B cell (primary cell): ENCODE results near the gene MAN2A2. TPM values are rescaled to one million over a fixed set of nuclear protein-coding genes. Genes with fewer than 3 reads are reported as not detected.

ENCODE experiments used
- ATAC-seq: fragments of 200-7000 bp; cut with Tn5 transposase; one replicate; pipeline ENCODE4 v1.10.0; 2021; ENCODE audit warnings: low read depth, mild to moderate bottlenecking, moderate number of reproducible peaks, moderate library complexity
- CTCF ChIA-PET: fragments of 350-600 bp; sonication (Branson Sonifier 250); formaldehyde crosslinking; loops from one replicate; lab custom pipeline; 2021; ENCODE audit warnings: antibody characterized with exemption, inconsistent platforms; lab: Charles Lee
- POLR2A ChIA-PET: fragments of 350-600 bp; sonication (Branson Sonifier 250); formaldehyde crosslinking; loops from one replicate; lab custom pipeline; 2021; ENCODE audit warnings: antibody characterized with exemption; lab: Charles Lee
- DNase-seq: peaks from one replicate; pipeline ENCODE4 v3.0.0; 2013
- H2AFZ ChIP-seq: 2 replicates; pipeline ENCODE4 v1.6.1; 2012; ENCODE audit warnings: mild to moderate bottlenecking, low read depth, low read length; ENCODE audit not compliant: insufficient read depth, poor library complexity, severe bottlenecking
- H3K27ac ChIP-seq, 2 donors: 1 replicate in 1 of 2; 2 replicates in 1 of 2; pipeline ENCODE4 v1.5.1; 2012 to 2013; ENCODE audit warnings: low read length in 2 of 2, mild to moderate bottlenecking in 2 of 2, moderate library complexity in 1 of 2
- H3K27me3 ChIP-seq, 4 experiments: fragments of 200-600 bp in 1 of 4; sonication (generic) in 1 of 4; replicated peaks in 1 of 4; 1 replicate in 2 of 4; 2 replicates in 2 of 4; pipeline versions ENCODE4 v1.6.1 to v1.7.0; 2013 to 2016; ENCODE audit warnings: low read length in 3 of 4, mild to moderate bottlenecking in 2 of 4, mixed read lengths in 1 of 4, moderate library complexity in 1 of 4; ENCODE audit not compliant: insufficient read depth in 4 of 4, control insufficient read depth in 3 of 4; ENCODE audit errors: control extremely low read depth in 1 of 4
- H3K36me3 ChIP-seq, 2 experiments: replicated peaks in 1 of 2; 1 replicate in 1 of 2; 2 replicates in 1 of 2; pipeline versions ENCODE4 v1.6.1 to v1.7.1; 2013; ENCODE audit warnings: low read length in 1 of 2; ENCODE audit not compliant: insufficient read depth in 2 of 2, control insufficient read depth in 1 of 2; ENCODE audit errors: control extremely low read depth in 1 of 2, extremely low read depth in 1 of 2
- H3K4me1 ChIP-seq, 2 donors: fragments of 200-600 bp in 1 of 2; sonication (generic) in 1 of 2; 1 replicate in 1 of 2; 2 replicates in 1 of 2; pipeline versions ENCODE4 v1.5.1 to v1.6.1; 2013 to 2017; ENCODE audit warnings: low read length in 2 of 2; ENCODE audit not compliant: control insufficient read depth in 2 of 2, insufficient read depth in 2 of 2
- H3K4me2 ChIP-seq: replicated peaks from 2 replicates; pipeline ENCODE3; 2012; ENCODE audit warnings: mild to moderate bottlenecking, low read depth, low read length; ENCODE audit not compliant: poor library complexity, severe bottlenecking
- H3K4me3 ChIP-seq, 5 experiments: fragments of 200-600 bp in 1 of 5; sonication (generic) in 1 of 5; 1 replicate in 3 of 5; 2 replicates in 2 of 5; pipeline versions ENCODE4 v1.5.1 to v1.7.0; 2011 to 2016; ENCODE audit warnings: low read length in 4 of 5, mild to moderate bottlenecking in 4 of 5, low read depth in 2 of 5, control low read depth in 1 of 5, moderate library complexity in 1 of 5; ENCODE audit not compliant: insufficient read depth in 1 of 5; ENCODE audit errors: control extremely low read depth in 1 of 5, extremely low read depth in 1 of 5
- H3K79me2 ChIP-seq: fragments of 200-600 bp; sonication (generic); one replicate; pipeline ENCODE4 v1.6.0; 2016; ENCODE audit warnings: low read length; ENCODE audit not compliant: control insufficient read depth, insufficient read depth
- H3K9ac ChIP-seq: fragments of 200-600 bp; sonication (generic); 2 replicates; pipeline ENCODE4 v1.6.1; 2017; ENCODE audit warnings: mild to moderate bottlenecking, low read length, moderate library complexity
- H3K9me3 ChIP-seq, 3 donors: one replicate each; pipeline versions ENCODE4 v1.6.1 to v1.7.1; 2013; ENCODE audit warnings: low read length in 2 of 3; ENCODE audit not compliant: control insufficient read depth in 2 of 3, insufficient read depth in 1 of 3; ENCODE audit errors: control extremely low read depth in 1 of 3
- H4K20me1 ChIP-seq: 2 replicates; pipeline ENCODE4 v1.6.0; 2012; ENCODE audit warnings: mild to moderate bottlenecking, low read length; ENCODE audit not compliant: insufficient read depth, control insufficient read depth, poor library complexity, severe bottlenecking
- H3K27ac Mint-ChIP-seq: one replicate; pipeline ENCODE4 v1.8.0; 2021; ENCODE audit warnings: mixed read lengths
- H3K27me3 Mint-ChIP-seq: one replicate; pipeline ENCODE4 v1.8.0; 2021; ENCODE audit warnings: mixed read lengths
- H3K4me1 Mint-ChIP-seq: one replicate; pipeline ENCODE4 v1.8.0; 2021; ENCODE audit warnings: mixed read lengths
- H3K4me3 Mint-ChIP-seq: one replicate; pipeline ENCODE4 v1.8.0; 2021; ENCODE audit warnings: mixed read lengths
- H3K9me3 Mint-ChIP-seq: one replicate; pipeline ENCODE4 v1.8.0; 2022; ENCODE audit warnings: mixed read lengths; ENCODE audit not compliant: insufficient read depth
- EZH2 ChIP-seq: IDR thresholded peaks from 2 replicates; pipeline ENCODE4 v1.6.1; 2012; ENCODE audit warnings: borderline replicate concordance, low read depth, mild to moderate bottlenecking, moderate library complexity, low read length; ENCODE audit not compliant: insufficient read depth, poor library complexity, severe bottlenecking
- WGBS: methylation state at CpG from one replicate; pipeline ENCODE4 v1.1.5; 2013; ENCODE audit warnings: missing lambda C conversion rate; ENCODE audit not compliant: insufficient coverage; 5-methylcytosine and 5-hydroxymethylcytosine counted together
- intact Hi-C: fragments of 100-400 bp; cut with micrococcal nuclease; formaldehyde crosslinking; loops from one replicate; pipeline ENCODE4 v1.10.0; 2022
- polyA plus RNA-seq: library from polyadenylated mRNA; depleted of rRNA; stranded (reverse); fragments of >200 nt; gene quantifications from 2 replicates; pipeline ENCODE4 v1.2.3, GENCODE V29; 2012
- total RNA-seq, 2 donors: library from RNA; stranded (reverse); fragments of 120-200 nt in 1 of 2; gene quantifications; 1 replicate in 1 of 2; 2 replicates in 1 of 2; pipeline versions ENCODE4 v1.2.3 to v1.2.4, GENCODE V29; 2013 to 2022
- TF ChIP-seq, protein P1 (sequence below): fragments of 200-600 bp; IDR thresholded peaks from one replicate; pipeline ENCODE4 v1.8.0; 2022; ENCODE audit warnings: antibody characterized with exemption, mild to moderate bottlenecking

The MAN2A2 gene
- total and polyA plus RNA-seq, 2 donors (not counting 1 experiment from before 2014, with no cell fraction given): 180 to 234 TPM

DNA sequence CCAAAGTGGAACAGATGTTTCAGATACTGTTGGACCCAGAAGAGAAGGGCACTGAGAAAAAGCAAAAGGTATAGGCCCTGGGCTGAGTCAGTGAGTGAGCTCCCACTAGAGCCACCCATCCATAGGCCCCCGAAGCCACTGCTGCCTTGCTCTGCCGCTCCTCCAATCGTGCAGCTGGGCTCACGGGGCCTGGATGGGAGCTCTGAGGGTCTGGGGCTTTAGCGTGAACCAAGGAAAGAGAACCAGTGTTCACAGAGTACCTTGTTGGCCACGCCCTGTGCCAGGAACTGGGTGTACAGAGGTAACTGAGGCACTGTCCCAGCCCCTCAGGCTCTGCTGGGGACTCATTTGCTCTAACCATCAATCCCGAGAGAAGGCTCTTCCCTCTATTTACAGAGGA is 36.7 kb downstream of the MAN2A2 start:
- Histone ChIP-seq H3K9me3 (no peaks in the 10 kb centered on the region), H3K36me3 (peaks cover 3 to 67% of the 10 kb centered on the region in 2 experiments), H3K27me3 (no peaks in the 10 kb centered on the region), H3K4me3 (no peak overlapping the region), H3K4me1 (peaks cover 10 to 15% of the 10 kb centered on the region in 2 donors), H3K27ac (no peak overlapping the region), H3K4me2 (no peak overlapping the region), H4K20me1 (peaks cover 15% of the 10 kb centered on the region), H3K9ac (no peak overlapping the region), H3K79me2 (peaks cover 18% of the 10 kb centered on the region), H2AFZ (no peak overlapping the region)
- Mint-ChIP-seq H3K9me3 (no peaks in the 10 kb centered on the region), H3K27me3 (no peaks in the 10 kb centered on the region), H3K27ac (no peak overlapping the region), H3K4me1 (peaks cover 16% of the 10 kb centered on the region), H3K4me3 (no peak overlapping the region)
- intact Hi-C loops: loop anchor here (10.0 kb wide), 1 partner anchor 1245 kb away; the partner anchor contains the start of genes PEX11A and WDR93
- POLR2A ChIA-PET: no interaction called here
- CTCF ChIA-PET: interaction anchor here (0.6 to 1.2 kb wide), 2 partner anchors 17 to 489 kb away, joined by 3 to 6 read pairs; no protein-coding TSS in a partner anchor
- DNase-seq (no peak), ATAC-seq (no peak)
- TF ChIP-seq, protein P1, sequence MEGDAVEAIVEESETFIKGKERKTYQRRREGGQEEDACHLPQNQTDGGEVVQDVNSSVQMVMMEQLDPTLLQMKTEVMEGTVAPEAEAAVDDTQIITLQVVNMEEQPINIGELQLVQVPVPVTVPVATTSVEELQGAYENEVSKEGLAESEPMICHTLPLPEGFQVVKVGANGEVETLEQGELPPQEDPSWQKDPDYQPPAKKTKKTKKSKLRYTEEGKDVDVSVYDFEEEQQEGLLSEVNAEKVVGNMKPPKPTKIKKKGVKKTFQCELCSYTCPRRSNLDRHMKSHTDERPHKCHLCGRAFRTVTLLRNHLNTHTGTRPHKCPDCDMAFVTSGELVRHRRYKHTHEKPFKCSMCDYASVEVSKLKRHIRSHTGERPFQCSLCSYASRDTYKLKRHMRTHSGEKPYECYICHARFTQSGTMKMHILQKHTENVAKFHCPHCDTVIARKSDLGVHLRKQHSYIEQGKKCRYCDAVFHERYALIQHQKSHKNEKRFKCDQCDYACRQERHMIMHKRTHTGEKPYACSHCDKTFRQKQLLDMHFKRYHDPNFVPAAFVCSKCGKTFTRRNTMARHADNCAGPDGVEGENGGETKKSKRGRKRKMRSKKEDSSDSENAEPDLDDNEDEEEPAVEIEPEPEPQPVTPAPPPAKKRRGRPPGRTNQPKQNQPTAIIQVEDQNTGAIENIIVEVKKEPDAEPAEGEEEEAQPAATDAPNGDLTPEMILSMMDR: no peak
- TF ChIP-seq EZH2: no peak
- 98% methylated on average over 5 of the region's 7 CpGs for WGBS

DNA sequence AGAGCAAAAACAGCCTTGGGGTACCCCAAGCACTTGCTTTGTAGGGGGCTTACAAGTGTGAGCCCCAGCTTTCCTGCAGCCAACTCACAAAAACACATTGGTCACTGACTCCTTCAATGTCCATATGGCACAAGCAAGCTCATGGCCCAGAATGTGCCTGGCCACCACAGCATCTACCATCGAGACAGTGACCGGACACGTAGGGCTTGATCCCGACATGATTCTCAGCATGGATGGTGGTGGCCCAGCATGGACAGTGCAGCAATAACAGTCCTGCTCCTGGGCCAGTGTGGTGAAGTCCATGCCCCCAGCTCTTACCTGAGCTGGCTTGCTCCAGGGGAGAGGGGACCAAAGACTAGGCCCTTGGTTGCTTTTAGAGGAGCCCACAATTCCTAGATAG is 37.9 kb downstream of the MAN2A2 start:
- Histone ChIP-seq H3K4me2 (no peak overlapping the region), H2AFZ (no peak overlapping the region), H3K4me3 (no peak overlapping the region), H3K79me2 (peaks cover 9% of the 10 kb centered on the region), H3K9me3 (no peaks in the 10 kb centered on the region), H4K20me1 (peaks cover 10% of the 10 kb centered on the region), H3K27ac (no peak overlapping the region), H3K4me1 (peaks cover 4 to 6% of the 10 kb centered on the region in 2 donors), H3K27me3 (no peaks in the 10 kb centered on the region), H3K9ac (no peak overlapping the region), H3K36me3 (peaks cover 3 to 73% of the 10 kb centered on the region in 2 experiments)
- H3K9me3 Mint-ChIP-seq: no peaks in the 10 kb centered on the region
- ATAC-seq (no peak), DNase-seq (no peak)
- no peak overlapping the region for H3K27ac Mint-ChIP-seq
- H3K4me3 Mint-ChIP-seq: no peak overlapping the region
- H3K4me1 Mint-ChIP-seq: peaks cover 9% of the 10 kb centered on the region
- intact Hi-C loops: no loop called here
- no peak for TF ChIP-seq EZH2
- TF ChIP-seq, protein P1: no peak
- ChIA-PET POLR2A (interaction anchor here (0.6 to 1.2 kb wide), 2 partner anchors 15 to 36 kb away, joined by 3 to 9 read pairs; no protein-coding TSS in a partner anchor), CTCF (interaction anchor here (1.0 to 1.4 kb wide), 3 partner anchors 9 to 16 kb away, joined by 3 to 5 read pairs (median 3); partner anchors contain the start of gene HDDC3)
- 96% methylated on average over 4 of the region's 4 CpGs for WGBS
- H3K27me3 Mint-ChIP-seq: no peaks in the 10 kb centered on the region
